H1 (cell line): ENCODE data around the gene NFIX.

Source experiments
- BACH1 ChIP-seq: IDR thresholded peaks from 2 replicates; pipeline ENCODE4 v1.6.1; 2012; ENCODE audit warnings: low read length, improper control_type of control experiment
- BRCA1 ChIP-seq: IDR thresholded peaks from 2 replicates; pipeline ENCODE4 v1.6.1; 2012; ENCODE audit warnings: low read depth, low read length, improper control_type of control experiment
- CEBPB ChIP-seq: IDR thresholded peaks from 2 replicates; pipeline ENCODE4 v1.6.1; 2012; ENCODE audit warnings: low read depth, low read length
- CREB1 ChIP-seq: IDR thresholded peaks from 2 replicates; pipeline ENCODE4 v1.6.1; 2012; ENCODE audit warnings: inconsistent platforms
- CTCF ChIP-seq, 3 experiments: IDR thresholded peaks; 1 replicate in 2 of 3; 2 replicates in 1 of 3; pipeline versions ENCODE4 v1.5.1 to v1.6.1; 2011; ENCODE audit warnings: low read length in 3 of 3, mild to moderate bottlenecking in 3 of 3, inconsistent platforms in 2 of 3, low read depth in 1 of 3, moderate library complexity in 1 of 3; ENCODE audit not compliant: insufficient read depth in 1 of 3; ENCODE audit errors: control extremely low read depth in 1 of 3
- GTF2F1 ChIP-seq: IDR thresholded peaks from 2 replicates; pipeline ENCODE4 v1.6.1; 2012; ENCODE audit warnings: low read depth, low read length, improper control_type of control experiment, borderline replicate concordance
- POLR2A ChIP-seq, 2 experiments: IDR thresholded peaks; 1 replicate in 1 of 2; 2 replicates in 1 of 2; pipeline ENCODE4 v1.6.1; 2011; ENCODE audit warnings: low read depth in 2 of 2, low read length in 2 of 2, mild to moderate bottlenecking in 2 of 2; ENCODE audit errors: control extremely low read depth in 1 of 2
- POLR2AphosphoS5 ChIP-seq: IDR thresholded peaks from 2 replicates; pipeline ENCODE4 v1.6.1; 2011; ENCODE audit warnings: low read depth, low read length
- SP2 ChIP-seq: IDR thresholded peaks from 2 replicates; pipeline ENCODE4 v1.6.1; 2012; ENCODE audit warnings: mild to moderate bottlenecking, low read length, inconsistent platforms
- TAF1 ChIP-seq: IDR thresholded peaks from 2 replicates; pipeline ENCODE4 v1.6.1; 2011; ENCODE audit warnings: mild to moderate bottlenecking, low read depth, low read length
- YY1 ChIP-seq: IDR thresholded peaks from 2 replicates; pipeline ENCODE4 v1.6.1; 2011; ENCODE audit warnings: low read depth, mild to moderate bottlenecking, low read length
- TF ChIP-seq, protein P1 (sequence below): IDR thresholded peaks from 2 replicates; pipeline ENCODE4 v1.6.1; 2012; ENCODE audit warnings: low read length, inconsistent platforms
- TF ChIP-seq, protein P2 (sequence below): IDR thresholded peaks from 2 replicates; pipeline ENCODE4 v1.6.1; 2011; ENCODE audit warnings: low read depth, mild to moderate bottlenecking, low read length; ENCODE audit not compliant: insufficient read depth

GRCh38 chr19:12979974-12980373 lies 15.3 kb upstream of the NFIX start:
- TF ChIP-seq CTCF (IDR thresholded peaks at IDR 0.05; ENCODE audit: control extremely low read depth in 1 of 3, insufficient read depth in 1 of 3, low read depth in 1 of 3, low read length in 3 of 3) (no peak), TAF1 (no peak), CREB1 (no peak), POLR2A (IDR thresholded peaks at IDR 0.05; ENCODE audit: control extremely low read depth in 1 of 2, low read depth in 2 of 2, low read length in 2 of 2) (no peak), YY1 (no peak), POLR2AphosphoS5 (no peak), SP2 (no peak), BACH1 (no peak), GTF2F1 (no peak), CEBPB (no peak), BRCA1 (no peak)
- TF ChIP-seq, protein P1, sequence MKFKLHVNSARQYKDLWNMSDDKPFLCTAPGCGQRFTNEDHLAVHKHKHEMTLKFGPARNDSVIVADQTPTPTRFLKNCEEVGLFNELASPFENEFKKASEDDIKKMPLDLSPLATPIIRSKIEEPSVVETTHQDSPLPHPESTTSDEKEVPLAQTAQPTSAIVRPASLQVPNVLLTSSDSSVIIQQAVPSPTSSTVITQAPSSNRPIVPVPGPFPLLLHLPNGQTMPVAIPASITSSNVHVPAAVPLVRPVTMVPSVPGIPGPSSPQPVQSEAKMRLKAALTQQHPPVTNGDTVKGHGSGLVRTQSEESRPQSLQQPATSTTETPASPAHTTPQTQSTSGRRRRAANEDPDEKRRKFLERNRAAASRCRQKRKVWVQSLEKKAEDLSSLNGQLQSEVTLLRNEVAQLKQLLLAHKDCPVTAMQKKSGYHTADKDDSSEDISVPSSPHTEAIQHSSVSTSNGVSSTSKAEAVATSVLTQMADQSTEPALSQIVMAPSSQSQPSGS, result no peak
- TF ChIP-seq, protein P2, sequence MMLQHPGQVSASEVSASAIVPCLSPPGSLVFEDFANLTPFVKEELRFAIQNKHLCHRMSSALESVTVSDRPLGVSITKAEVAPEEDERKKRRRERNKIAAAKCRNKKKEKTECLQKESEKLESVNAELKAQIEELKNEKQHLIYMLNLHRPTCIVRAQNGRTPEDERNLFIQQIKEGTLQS, result no peak
